ENCODE data around the gene CREB3L1. TPM values are rescaled to one million over a fixed set of nuclear protein-coding genes. Genes with fewer than 3 reads are reported as not detected.

Gene CREB3L1
- polyA plus RNA-seq, 6 donors from 2014 or later, result not detected

DNA sequence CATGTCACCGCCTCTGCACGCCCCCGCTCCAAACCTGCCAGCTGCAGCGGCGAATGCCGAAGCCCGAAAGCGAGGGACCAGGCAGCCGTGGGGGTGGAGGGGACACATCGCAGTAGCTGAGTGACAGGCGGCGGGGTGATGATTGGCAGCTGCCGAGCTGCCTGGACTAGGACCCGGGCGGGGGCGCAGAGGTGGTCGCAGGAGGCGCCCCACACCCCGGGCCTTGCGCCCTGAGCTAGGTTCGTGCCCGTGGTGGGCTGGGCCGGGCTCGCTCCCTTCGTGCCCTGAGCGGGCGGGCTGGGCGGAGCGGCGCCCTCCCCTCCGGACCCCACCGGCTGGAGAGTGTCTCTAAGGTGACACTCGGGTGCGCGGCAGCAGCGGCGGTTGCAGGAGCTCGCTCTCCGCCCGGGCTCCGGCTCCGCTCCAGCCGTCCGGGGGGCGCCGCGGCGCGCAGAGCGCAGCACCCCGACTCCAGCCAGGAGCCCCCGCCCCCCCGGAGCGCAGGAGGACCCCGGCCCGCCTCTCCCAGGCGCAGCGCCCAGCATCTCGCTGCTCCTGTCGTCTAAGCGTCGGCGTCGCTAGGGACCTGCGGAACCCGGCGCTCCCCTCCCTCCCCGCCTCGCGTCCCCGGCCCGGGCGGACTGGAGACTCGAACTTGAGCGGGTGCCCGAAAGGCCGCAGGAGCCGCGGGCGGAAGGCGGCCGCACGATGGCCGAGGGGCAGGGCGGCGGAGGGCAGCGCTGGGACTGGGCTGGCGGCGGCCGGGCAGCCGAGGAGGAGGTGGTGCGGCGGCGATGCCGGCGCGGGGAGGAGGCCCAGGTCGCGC lies 55.3 kb downstream of the CREB3L1 start:
- ATAC-seq (ENCODE audit: low read depth in 2 of 2) (peak; percentile 60 to 65), DNase-seq (no peak)
- H3K27me3 Mint-ChIP-seq, result peaks cover 53 to 81% (median 75%) of the 10 kb centered on the region in 3 donors
- H3K9me3 Mint-ChIP-seq, result no peaks in the 10 kb centered on the region
- H3K4me1 Mint-ChIP-seq, result peaks cover 12 to 18% (median 13%) of the 10 kb centered on the region in 3 donors
- peak overlapping the region; percentile 12 to 80 (median 76) for H3K4me3 Mint-ChIP-seq
- H3K36me3 Mint-ChIP-seq, result peaks cover 0 to 11% of the 10 kb centered on the region in 2 donors
- no peak overlapping the region for H3K27ac Mint-ChIP-seq

DNA sequence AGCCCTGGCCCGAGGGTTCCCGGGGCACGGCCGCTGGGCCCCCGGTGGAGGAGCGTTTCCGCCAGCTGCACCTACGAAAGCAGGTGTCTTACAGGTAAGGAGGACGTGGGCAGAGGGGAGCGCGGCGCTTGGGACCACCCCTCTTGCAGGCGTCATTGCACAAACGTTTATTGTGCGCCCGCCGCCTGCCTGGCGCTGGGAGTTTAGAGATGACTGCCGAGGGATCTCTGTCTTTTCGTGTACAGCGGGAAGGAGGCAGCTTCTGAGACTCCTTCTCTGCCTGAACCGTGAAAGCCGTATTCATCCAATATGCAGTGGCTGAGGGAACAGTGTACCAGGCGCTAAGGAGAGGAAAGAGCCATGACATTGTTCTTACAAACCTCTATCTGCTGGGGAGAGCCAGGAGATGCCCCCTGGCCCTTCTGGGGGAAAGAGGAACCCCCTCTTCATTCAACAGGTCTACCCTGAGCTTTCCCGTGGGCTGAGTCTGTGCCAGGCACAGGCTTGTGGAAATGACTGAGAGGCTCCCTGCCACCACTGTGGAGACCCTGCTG lies 56.0 kb downstream of the CREB3L1 start:
- DNase-seq, result no peak
- Mint-ChIP-seq H3K9me3 (no peaks in the 10 kb centered on the region), H3K27ac (peak overlapping the region in 1 of 6 donors; percentile 60), H3K4me1 (peaks cover 12 to 18% (median 13%) of the 10 kb centered on the region in 3 donors), H3K4me3 (peak overlapping the region; percentile 14 to 81 (median 67)), H3K36me3 (peaks cover 0 to 11% of the 10 kb centered on the region in 2 donors), H3K27me3 (peaks cover 53 to 84% (median 75%) of the 10 kb centered on the region in 3 donors)
- ATAC-seq (ENCODE audit: low read depth in 2 of 2), result peak; percentile 6 to 14

DNA sequence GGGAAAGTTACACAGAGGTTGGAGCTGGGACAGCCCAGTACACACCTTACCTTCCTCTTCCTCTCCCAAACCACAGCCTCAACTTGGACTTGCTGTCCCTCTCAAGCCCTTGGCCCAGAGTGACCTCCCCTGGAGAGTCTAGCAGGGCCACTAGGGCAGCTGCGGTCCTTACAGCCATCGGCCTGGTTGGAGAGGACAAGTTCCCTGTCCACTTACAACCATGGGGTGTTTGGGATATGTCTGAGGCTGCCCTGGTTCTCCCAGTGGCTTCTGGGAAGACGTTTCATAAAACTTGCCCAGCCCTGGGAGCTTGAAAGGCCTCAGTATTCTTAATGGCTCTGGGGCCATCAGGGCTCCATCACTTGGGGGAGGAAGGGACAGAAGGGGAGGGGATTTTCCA lies 56.7 kb downstream of the CREB3L1 start:
- Mint-ChIP-seq H3K36me3 (peaks cover 0 to 11% of the 10 kb centered on the region in 2 donors), H3K9me3 (no peaks in the 10 kb centered on the region), H3K4me1 (peaks cover 12 to 19% (median 18%) of the 10 kb centered on the region in 3 donors), H3K27ac (no peak overlapping the region), H3K4me3 (peak overlapping the region in 6 of 8 donors; percentile 19 to 73 (median 44)), H3K27me3 (peaks cover 53 to 89% (median 80%) of the 10 kb centered on the region in 3 donors)
- ATAC-seq (ENCODE audit: low read depth in 2 of 2) (no peak), DNase-seq (no peak)

DNA sequence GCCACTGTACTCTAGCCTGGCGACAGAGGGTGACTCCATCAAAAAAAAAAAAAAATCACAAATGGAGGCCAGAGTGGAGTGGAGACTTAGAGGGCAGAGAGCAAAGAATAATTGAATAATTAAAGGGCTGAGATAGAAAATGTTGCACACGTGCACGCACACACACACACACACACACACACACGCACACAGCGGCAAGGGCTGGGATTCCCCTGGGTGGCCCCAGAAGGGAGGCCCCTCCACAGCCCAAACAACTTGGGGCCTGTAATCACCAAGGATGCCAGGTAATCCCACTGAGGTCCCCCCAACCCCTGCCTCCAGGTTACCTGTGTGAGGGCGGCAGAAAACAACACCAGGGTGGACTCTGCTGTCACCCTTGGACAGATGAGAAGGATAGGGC lies 57.8 kb downstream of the CREB3L1 start:
- no peak overlapping the region for H3K4me3 Mint-ChIP-seq
- H3K27me3 Mint-ChIP-seq, result peaks cover 46 to 86% (median 77%) of the 10 kb centered on the region in 3 donors
- DNase-seq (no peak), ATAC-seq (ENCODE audit: low read depth in 2 of 2) (no peak)
- peaks cover 0 to 11% of the 10 kb centered on the region in 2 donors for H3K36me3 Mint-ChIP-seq
- no peaks in the 10 kb centered on the region for H3K9me3 Mint-ChIP-seq
- H3K27ac Mint-ChIP-seq, result no peak overlapping the region
- peaks cover 12 to 18% (median 15%) of the 10 kb centered on the region in 3 donors for H3K4me1 Mint-ChIP-seq

DNA sequence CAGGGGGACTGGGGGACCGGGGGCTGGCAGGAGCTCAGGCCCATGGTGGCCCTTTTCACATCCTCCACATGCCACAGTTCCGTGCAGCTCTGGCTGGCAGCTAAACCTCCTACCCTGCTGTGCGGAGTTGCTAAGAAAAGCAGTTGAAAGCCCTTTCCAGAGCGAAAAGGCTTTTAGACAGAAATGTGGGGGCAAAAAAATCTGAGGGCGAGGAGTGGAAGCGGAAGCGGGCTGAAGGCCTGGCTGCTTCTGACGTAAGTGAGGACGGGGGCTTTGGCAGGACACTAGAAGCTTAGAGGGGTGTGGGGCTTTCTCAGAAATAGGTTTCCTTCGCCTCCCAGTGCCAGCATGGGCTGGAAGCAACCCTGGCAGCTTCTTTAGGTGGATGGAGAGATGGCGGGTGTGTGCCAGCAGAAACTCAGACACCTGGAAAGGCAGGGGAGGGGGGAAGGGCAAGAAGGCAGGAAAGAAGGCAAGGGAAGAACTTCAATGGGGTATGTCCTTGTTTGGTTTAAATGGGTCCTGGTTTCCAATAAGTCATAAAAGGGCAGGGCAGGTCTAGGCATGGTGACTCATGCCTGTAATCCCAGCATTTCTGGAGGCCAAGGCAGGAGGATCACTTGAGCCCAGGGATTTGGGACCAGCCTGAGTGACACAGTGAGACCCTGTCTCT lies 58.6 kb downstream of the CREB3L1 start:
- no peaks in the 10 kb centered on the region for H3K9me3 Mint-ChIP-seq
- peaks cover 11 to 17% (median 11%) of the 10 kb centered on the region in 3 donors for H3K4me1 Mint-ChIP-seq
- no peak for DNase-seq
- H3K4me3 Mint-ChIP-seq, result peak overlapping the region in 1 of 8 donors; percentile 56
- peaks cover 0 to 10% of the 10 kb centered on the region in 2 donors for H3K36me3 Mint-ChIP-seq
- H3K27ac Mint-ChIP-seq, result peak overlapping the region in 2 of 6 donors; percentile 33 to 63
- no peak for ATAC-seq (ENCODE audit: low read depth in 2 of 2)
- peaks cover 39 to 81% (median 70%) of the 10 kb centered on the region in 3 donors for H3K27me3 Mint-ChIP-seq

DNA sequence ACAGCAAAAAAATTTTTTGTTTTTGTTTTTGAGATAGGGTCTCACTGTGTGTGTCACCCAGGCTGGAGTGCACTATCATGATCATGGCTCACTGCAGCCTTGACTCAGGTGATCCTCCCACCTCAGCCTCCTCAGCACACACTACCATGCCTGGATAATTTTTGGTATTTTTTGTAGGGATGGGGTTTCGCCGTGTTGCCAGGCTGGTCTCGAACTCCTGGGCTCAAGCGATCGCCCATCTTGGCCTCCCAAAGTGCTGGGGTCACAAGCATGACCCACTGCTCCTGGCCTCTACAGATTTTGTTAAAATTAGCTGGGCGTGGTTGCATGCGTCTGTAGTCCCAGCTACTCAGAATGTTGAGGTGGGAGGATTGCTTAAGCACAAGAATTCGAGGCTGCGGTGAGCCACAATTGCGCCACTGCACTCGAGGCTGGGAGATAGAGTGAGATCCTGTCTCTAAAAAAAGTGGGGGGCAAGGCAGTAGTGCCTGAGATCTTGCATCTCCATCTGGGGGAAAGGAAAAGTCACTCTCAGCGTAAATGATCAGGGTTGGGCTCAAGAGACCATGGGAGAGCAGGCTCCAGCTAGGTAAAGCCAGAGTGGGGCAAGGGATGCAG lies 59.2 kb downstream of the CREB3L1 start:
- Mint-ChIP-seq H3K27ac (peak overlapping the region in 1 of 6 donors; percentile 15), H3K36me3 (peaks cover 0 to 4% of the 10 kb centered on the region in 2 donors), H3K4me3 (no peak overlapping the region), H3K9me3 (no peaks in the 10 kb centered on the region), H3K4me1 (peaks cover 6 to 12% (median 11%) of the 10 kb centered on the region in 3 donors), H3K27me3 (peaks cover 32 to 75% (median 64%) of the 10 kb centered on the region in 3 donors)
- DNase-seq (no peak), ATAC-seq (ENCODE audit: low read depth in 2 of 2) (no peak)

DNA sequence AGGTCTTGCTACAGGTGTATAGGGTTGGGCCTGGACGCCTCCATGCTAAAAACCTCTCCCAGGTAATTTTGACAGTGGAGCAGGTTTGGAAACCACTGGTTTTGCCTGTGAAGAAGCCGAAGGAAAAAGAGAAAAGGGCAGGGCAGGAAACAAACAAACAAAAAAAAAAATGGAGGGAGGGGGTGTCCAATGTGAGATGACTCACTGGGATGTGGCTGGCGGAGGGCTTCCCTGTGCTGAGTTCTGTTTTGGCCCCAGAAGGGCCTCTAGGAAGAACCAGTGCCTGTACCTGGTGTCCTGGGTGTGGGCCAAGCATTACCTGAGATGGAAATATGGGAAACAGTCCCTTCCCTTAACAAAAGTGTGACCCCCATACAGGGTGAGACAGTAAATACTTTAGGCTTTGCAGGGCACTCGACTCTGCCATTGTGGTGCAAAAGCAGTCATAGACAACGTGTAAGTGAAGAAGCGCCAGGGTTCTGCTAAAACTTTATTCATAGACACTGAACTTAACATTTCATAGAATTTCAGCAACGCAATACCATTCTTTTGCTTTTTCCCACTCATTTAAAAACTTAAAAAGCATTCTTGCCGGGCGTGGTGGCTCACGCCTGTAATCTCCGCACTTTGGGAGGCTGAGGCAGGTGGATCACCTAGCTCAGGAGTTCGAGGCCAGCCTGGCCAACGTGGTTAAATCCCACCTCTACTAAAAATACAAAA lies 60.3 kb downstream of the CREB3L1 start:
- DNase-seq (no peak), ATAC-seq (ENCODE audit: low read depth in 2 of 2) (no peak)
- Mint-ChIP-seq H3K4me3 (no peak overlapping the region), H3K27ac (no peak overlapping the region), H3K36me3 (no peaks in the 10 kb centered on the region), H3K27me3 (peaks cover 26 to 68% (median 60%) of the 10 kb centered on the region in 3 donors), H3K4me1 (peaks cover 3 to 11% (median 5%) of the 10 kb centered on the region in 3 donors), H3K9me3 (no peaks in the 10 kb centered on the region)

DNA sequence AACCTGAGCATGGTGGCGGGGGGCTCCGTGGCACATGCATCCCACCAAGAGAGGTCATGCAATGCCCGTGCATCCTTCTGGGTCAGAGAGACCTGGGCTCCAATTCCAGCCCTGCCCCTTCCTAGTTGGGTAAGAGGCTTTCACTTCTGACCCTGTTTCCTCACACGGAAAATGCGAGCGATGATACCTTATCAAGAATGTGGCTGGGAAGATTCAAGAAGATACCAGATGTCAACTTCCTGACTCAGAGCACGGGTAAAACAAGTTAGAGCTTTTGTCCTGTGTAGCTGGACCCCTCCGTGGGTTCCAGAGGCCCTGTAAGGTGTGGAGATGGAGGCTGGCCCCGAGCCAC lies 61.1 kb downstream of the CREB3L1 start:
- DNase-seq, result no peak
- no peak overlapping the region for H3K27ac Mint-ChIP-seq
- peaks cover 22 to 64% (median 56%) of the 10 kb centered on the region in 3 donors for H3K27me3 Mint-ChIP-seq
- H3K4me3 Mint-ChIP-seq, result no peak overlapping the region
- no peak for ATAC-seq (ENCODE audit: low read depth in 2 of 2)
- no peaks in the 10 kb centered on the region for H3K36me3 Mint-ChIP-seq
- no peaks in the 10 kb centered on the region for H3K9me3 Mint-ChIP-seq
- peaks cover under 1 to 7% (median 3%) of the 10 kb centered on the region in 3 donors for H3K4me1 Mint-ChIP-seq

DNA sequence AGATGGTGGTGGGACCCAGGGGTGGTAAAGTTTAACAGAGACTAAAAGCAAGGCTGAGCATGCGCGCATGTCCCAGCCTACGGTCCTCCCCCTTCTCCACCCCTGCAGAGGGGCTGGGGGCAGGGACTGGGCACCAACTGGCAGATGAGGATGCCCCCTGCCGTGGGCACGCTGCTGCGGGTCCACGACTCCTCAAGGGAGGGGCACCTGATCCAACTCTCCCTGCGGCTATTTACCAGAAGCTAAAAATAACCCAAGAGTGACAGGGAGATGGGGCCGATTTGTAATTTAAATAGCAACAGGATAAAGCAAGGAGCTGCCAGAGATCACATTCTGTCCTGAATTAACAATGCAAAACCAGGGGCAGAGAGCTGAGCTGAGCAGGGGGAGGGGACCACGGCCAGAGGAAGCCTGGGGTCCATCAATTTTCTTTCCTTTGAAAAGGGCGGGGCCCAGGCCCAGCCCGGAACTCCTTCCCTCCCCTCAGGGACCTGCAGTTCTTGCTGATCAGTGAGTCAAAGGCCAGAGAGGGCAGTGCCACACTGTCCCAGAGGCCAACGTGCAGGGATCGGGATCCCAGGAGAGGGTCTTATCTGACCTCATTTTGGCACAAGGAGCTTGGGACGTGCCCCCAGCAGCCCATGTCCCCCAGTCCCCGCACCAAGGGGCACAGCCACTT lies 61.7 kb downstream of the CREB3L1 start:
- Mint-ChIP-seq H3K9me3 (no peaks in the 10 kb centered on the region), H3K4me3 (no peak overlapping the region), H3K27ac (no peak overlapping the region), H3K27me3 (peaks cover 18 to 59% (median 51%) of the 10 kb centered on the region in 3 donors), H3K4me1 (peaks cover 0 to 6% (median 0%) of the 10 kb centered on the region in 3 donors), H3K36me3 (no peaks in the 10 kb centered on the region)
- DNase-seq, result no peak
- no peak for ATAC-seq (ENCODE audit: low read depth in 2 of 2)

DNA sequence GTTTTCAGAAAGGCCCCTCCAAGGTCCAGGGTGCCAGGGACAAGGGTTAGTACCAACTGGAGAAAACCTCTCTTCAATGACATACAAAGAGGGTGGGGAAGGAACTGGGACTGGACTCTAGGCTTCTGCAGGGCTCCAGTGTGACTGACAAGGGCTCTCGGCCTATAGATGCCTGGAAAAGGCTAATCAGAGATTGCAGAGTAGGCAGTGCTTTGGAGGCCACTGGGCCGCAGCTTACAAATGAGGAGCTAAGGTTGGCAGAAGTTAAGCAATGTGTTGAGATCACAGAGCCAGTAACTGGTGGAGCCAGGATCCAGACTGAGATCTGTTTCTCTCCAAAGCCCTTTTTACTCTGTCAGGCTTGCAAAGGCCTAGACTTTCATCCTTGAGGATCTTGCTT lies 62.4 kb downstream of the CREB3L1 start:
- ATAC-seq (ENCODE audit: low read depth in 2 of 2), result no peak
- DNase-seq, result no peak
- H3K4me3 Mint-ChIP-seq, result peak overlapping the region in 1 of 8 donors; percentile 8
- H3K27ac Mint-ChIP-seq, result no peak overlapping the region
- no peaks in the 10 kb centered on the region for H3K9me3 Mint-ChIP-seq
- no peaks in the 10 kb centered on the region for H3K36me3 Mint-ChIP-seq
- peaks cover 2 to 8% (median 4%) of the 10 kb centered on the region in 3 donors for H3K4me1 Mint-ChIP-seq
- H3K27me3 Mint-ChIP-seq, result peaks cover 13 to 52% (median 44%) of the 10 kb centered on the region in 3 donors

DNA sequence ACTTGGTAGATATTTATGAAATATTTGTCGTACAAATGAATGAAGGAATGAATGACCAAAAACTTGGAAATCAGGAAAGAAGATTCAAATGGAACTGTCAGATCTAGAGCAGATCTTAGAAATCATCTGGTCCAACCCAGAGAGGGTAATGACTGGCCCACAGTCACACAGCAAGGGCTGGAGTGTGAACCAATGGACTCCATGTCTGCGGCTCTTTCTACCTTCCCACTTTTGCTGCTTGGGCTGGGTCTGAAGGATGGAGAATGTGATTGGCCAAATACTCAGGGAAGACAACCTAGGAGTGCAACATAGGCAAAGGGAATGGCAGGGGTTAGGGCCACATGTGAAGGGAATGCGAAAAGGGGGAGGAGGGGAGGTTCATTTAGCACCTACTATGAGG lies 64.0 kb downstream of the CREB3L1 start:
- ATAC-seq (ENCODE audit: low read depth in 2 of 2) (no peak), DNase-seq (no peak)
- Mint-ChIP-seq H3K27ac (no peak overlapping the region), H3K4me1 (peaks cover 17 to 25% (median 21%) of the 10 kb centered on the region in 3 donors), H3K27me3 (peaks cover 4 to 36% (median 29%) of the 10 kb centered on the region in 3 donors), H3K4me3 (no peak overlapping the region), H3K9me3 (no peaks in the 10 kb centered on the region), H3K36me3 (no peaks in the 10 kb centered on the region)

DNA sequence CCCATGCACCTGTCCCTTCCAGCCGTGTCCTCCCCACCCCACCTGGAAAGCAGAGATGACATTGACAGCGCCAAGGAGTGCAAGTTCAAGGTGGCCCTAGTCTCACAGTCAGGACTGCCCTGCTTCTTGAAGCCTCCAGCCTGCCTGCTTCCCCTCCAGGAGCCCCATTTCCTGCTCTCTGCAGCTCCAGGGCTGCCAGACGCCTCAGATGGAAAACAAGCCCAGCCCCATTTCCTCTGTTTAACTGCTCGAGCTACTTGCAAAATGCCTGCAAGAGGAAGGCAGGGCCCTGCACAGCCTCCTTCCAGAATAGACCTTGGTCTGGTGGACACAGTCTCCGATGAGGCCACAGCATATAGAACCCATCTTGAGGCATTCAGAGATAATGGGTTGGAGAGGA lies 64.8 kb downstream of the CREB3L1 start:
- Mint-ChIP-seq H3K27ac (no peak overlapping the region), H3K4me3 (no peak overlapping the region), H3K36me3 (no peaks in the 10 kb centered on the region), H3K4me1 (peaks cover 23 to 31% (median 27%) of the 10 kb centered on the region in 3 donors), H3K9me3 (no peaks in the 10 kb centered on the region), H3K27me3 (peaks cover 4 to 29% (median 28%) of the 10 kb centered on the region in 3 donors)
- DNase-seq (no peak), ATAC-seq (ENCODE audit: low read depth in 2 of 2) (no peak)

Measured in naive B cell (primary cell).